ENCODE measurements around the gene TTC28. TPM values are rescaled to one million over a fixed set of nuclear protein-coding genes. Genes with fewer than 3 reads are reported as not detected.

The TTC28 gene
- total and polyA plus RNA-seq, 4 donors = 3.1 to 74.9 (median 26.1) TPM

GRCh38 chr22:27941143-27941542, 738.5 kb downstream of the TTC28 start:
- H3K27me3 ChIP-seq (ENCODE audit: control insufficient read depth in 1 of 2, insufficient read depth in 2 of 2, low read length in 1 of 2) = no peaks in the 10 kb centered on the region
- ATAC-seq (ENCODE audit: low FRiP score) = no peak
- H3K27ac ChIP-seq (ENCODE audit: low read depth in 1 of 2, low read length in 2 of 2) = no peak overlapping the region
- no peaks in the 10 kb centered on the region for H3K9me3 ChIP-seq (ENCODE audit: control insufficient read depth, low read length)
- intact Hi-C loops (cut with DNase I) = no loop called here
- no peak for DNase-seq
- H3K36me3 ChIP-seq (ENCODE audit: control insufficient read depth in 1 of 2, insufficient read depth in 2 of 2, low read length in 1 of 2) = no peaks in the 10 kb centered on the region
- H3K4me3 ChIP-seq (ENCODE audit: low read length in 2 of 2) = no peak overlapping the region
- no peaks in the 10 kb centered on the region for H3K4me1 ChIP-seq (ENCODE audit: control insufficient read depth in 1 of 2, insufficient read depth in 2 of 2, low read length in 2 of 2)

GRCh38 chr22:27937453-27937852, 742.2 kb downstream of the TTC28 start:
- intact Hi-C loops (cut with DNase I) = no loop called here
- WGBS, 2 donors = 88 to 94% methylated on average over 2 of the region's 2 CpGs
- ATAC-seq (ENCODE audit: low FRiP score) = no peak

GRCh38 chr22:27935897-27936296, 743.7 kb downstream of the TTC28 start:
- no peak for ATAC-seq (ENCODE audit: low FRiP score)
- Histone ChIP-seq H3K36me3 (ENCODE audit: control insufficient read depth in 1 of 2, insufficient read depth in 2 of 2, low read length in 1 of 2) (no peaks in the 10 kb centered on the region), H3K27ac (ENCODE audit: low read depth in 1 of 2, low read length in 2 of 2) (no peak overlapping the region), H3K4me3 (ENCODE audit: low read length in 2 of 2) (no peak overlapping the region), H3K9me3 (ENCODE audit: control insufficient read depth, low read length) (no peaks in the 10 kb centered on the region), H3K4me1 (ENCODE audit: control insufficient read depth in 1 of 2, insufficient read depth in 2 of 2, low read length in 2 of 2) (no peaks in the 10 kb centered on the region), H3K27me3 (ENCODE audit: control insufficient read depth in 1 of 2, insufficient read depth in 2 of 2, low read length in 1 of 2) (no peaks in the 10 kb centered on the region)
- 86 to 93% methylated on average over 1 of the region's 1 CpG for WGBS, 2 donors
- DNase-seq = no peak
- intact Hi-C loops (cut with DNase I) = no loop called here

More at GRCh38 chr22:27937453-27937852, 742.2 kb downstream of the TTC28 start:
- H3K4me1 ChIP-seq (ENCODE audit: control insufficient read depth in 1 of 2, insufficient read depth in 2 of 2, low read length in 2 of 2) = no peaks in the 10 kb centered on the region
- DNase-seq = no peak
- H3K36me3 ChIP-seq (ENCODE audit: control insufficient read depth in 1 of 2, insufficient read depth in 2 of 2, low read length in 1 of 2) = no peaks in the 10 kb centered on the region
- no peak overlapping the region for H3K27ac ChIP-seq (ENCODE audit: low read depth in 1 of 2, low read length in 2 of 2)
- no peaks in the 10 kb centered on the region for H3K27me3 ChIP-seq (ENCODE audit: control insufficient read depth in 1 of 2, insufficient read depth in 2 of 2, low read length in 1 of 2)
- H3K4me3 ChIP-seq (ENCODE audit: low read length in 2 of 2) = no peak overlapping the region
- no peaks in the 10 kb centered on the region for H3K9me3 ChIP-seq (ENCODE audit: control insufficient read depth, low read length)

GRCh38 chr22:27934069-27934468, 745.6 kb downstream of the TTC28 start:
- Histone ChIP-seq H3K27me3 (ENCODE audit: control insufficient read depth in 1 of 2, insufficient read depth in 2 of 2, low read length in 1 of 2) (no peaks in the 10 kb centered on the region), H3K4me1 (ENCODE audit: control insufficient read depth in 1 of 2, insufficient read depth in 2 of 2, low read length in 2 of 2) (no peaks in the 10 kb centered on the region), H3K9me3 (ENCODE audit: control insufficient read depth, low read length) (no peaks in the 10 kb centered on the region), H3K4me3 (ENCODE audit: low read length in 2 of 2) (no peak overlapping the region), H3K27ac (ENCODE audit: low read depth in 1 of 2, low read length in 2 of 2) (no peak overlapping the region), H3K36me3 (ENCODE audit: control insufficient read depth in 1 of 2, insufficient read depth in 2 of 2, low read length in 1 of 2) (no peaks in the 10 kb centered on the region)
- ATAC-seq (ENCODE audit: low FRiP score) = no peak
- 93 to 94% methylated on average over 5 of the region's 5 CpGs for WGBS, 2 donors
- DNase-seq = no peak
- intact Hi-C loops (cut with DNase I) = no loop called here

DNA sequence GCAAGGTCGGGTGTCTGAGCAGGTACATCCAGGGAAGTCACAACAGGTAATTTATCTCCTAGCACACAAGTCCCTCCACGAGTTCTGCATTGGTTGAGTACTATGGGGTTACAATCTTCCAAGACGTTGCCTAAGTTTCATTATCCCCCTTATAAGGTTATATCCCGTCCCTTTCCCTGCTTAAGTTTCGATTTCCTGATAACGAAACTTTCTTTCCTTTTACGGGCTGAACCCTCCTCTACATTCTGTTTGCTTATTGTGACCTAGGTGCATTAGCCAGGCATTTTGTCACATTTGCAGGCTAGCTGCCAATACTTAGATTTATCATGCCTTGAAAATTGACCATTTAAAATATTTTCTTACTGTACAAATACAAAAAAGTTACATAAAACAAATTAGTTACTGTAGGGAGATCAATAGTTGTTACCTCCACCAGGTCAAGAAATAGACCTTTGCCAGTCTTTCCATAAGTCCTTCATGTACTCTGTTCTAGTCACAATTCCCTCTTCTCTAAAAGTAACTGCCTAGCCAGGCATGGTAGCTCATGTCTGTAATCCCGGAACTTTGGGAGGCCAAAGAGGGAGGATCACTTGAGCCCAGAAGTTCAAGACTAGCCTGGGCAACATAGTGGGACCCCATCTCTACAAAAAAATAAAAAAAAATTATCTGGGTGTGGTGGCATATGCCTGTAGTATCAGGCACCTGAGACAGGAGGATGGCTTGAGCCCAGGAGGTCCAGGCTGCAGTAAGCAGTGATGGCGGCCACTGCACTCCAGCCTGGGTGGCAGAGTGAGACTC, 746.3 kb downstream of the TTC28 start:
- no peaks in the 10 kb centered on the region for H3K27me3 ChIP-seq (ENCODE audit: control insufficient read depth in 1 of 2, insufficient read depth in 2 of 2, low read length in 1 of 2)
- no peak overlapping the region for H3K4me3 ChIP-seq (ENCODE audit: low read length in 2 of 2)
- DNase-seq = no peak
- WGBS, 2 donors = 89 to 95% methylated on average over 9 of the region's 9 CpGs
- H3K27ac ChIP-seq (ENCODE audit: low read depth in 1 of 2, low read length in 2 of 2) = no peak overlapping the region
- H3K9me3 ChIP-seq (ENCODE audit: control insufficient read depth, low read length) = no peaks in the 10 kb centered on the region
- ATAC-seq (ENCODE audit: low FRiP score) = no peak
- no peaks in the 10 kb centered on the region for H3K4me1 ChIP-seq (ENCODE audit: control insufficient read depth in 1 of 2, insufficient read depth in 2 of 2, low read length in 2 of 2)
- H3K36me3 ChIP-seq (ENCODE audit: control insufficient read depth in 1 of 2, insufficient read depth in 2 of 2, low read length in 1 of 2) = no peaks in the 10 kb centered on the region
- intact Hi-C loops (cut with DNase I) = no loop called here

- 68 to 77% methylated on average over 3 of the region's 3 CpGs for WGBS, 2 donors
- H3K36me3 ChIP-seq (ENCODE audit: control insufficient read depth in 1 of 2, insufficient read depth in 2 of 2, low read length in 1 of 2) = no peaks in the 10 kb centered on the region
- ATAC-seq (ENCODE audit: low FRiP score) = no peak
- no peak for DNase-seq
- no peaks in the 10 kb centered on the region for H3K4me1 ChIP-seq (ENCODE audit: control insufficient read depth in 1 of 2, insufficient read depth in 2 of 2, low read length in 2 of 2)
- no peaks in the 10 kb centered on the region for H3K9me3 ChIP-seq (ENCODE audit: control insufficient read depth, low read length)
- no peaks in the 10 kb centered on the region for H3K27me3 ChIP-seq (ENCODE audit: control insufficient read depth in 1 of 2, insufficient read depth in 2 of 2, low read length in 1 of 2)
- H3K4me3 ChIP-seq (ENCODE audit: low read length in 2 of 2) = no peak overlapping the region
- intact Hi-C loops (cut with DNase I) = no loop called here
- H3K27ac ChIP-seq (ENCODE audit: low read depth in 1 of 2, low read length in 2 of 2) = no peak overlapping the region
Measured at GRCh38 chr22:27930331-27931060, 749.1 kb downstream of the TTC28 start.

Small RNA genes within 50 kb of the gene (microRNA-seq; reads per million reads assigned to microRNA genes)
- gene MIR5739 = 0 reads per million in 2 donors

Other genes starting within 250 kb of the TTC28 start
- 10 to 100 TPM in 1 of 2 donors, 1 to 10 TPM in 1; 6.7 to 15.3 TPM for gene CHEK2, start 62.0 kb upstream of the TTC28 start, total RNA-seq
- 1 to 10 TPM; 5.3 to 5.9 TPM for gene CHEK2, start 62.0 kb upstream of the TTC28 start, polyA plus RNA-seq
- gene HSCB, start 62.2 kb upstream of the TTC28 start, total RNA-seq = 10 to 100 TPM; 10.3 to 12.0 TPM
- gene HSCB, start 62.2 kb upstream of the TTC28 start, polyA plus RNA-seq = 10 to 100 TPM; 17.9 to 23.6 TPM
- 10 to 100 TPM; 20.3 to 26.9 TPM for gene CCDC117, start 92.9 kb upstream of the TTC28 start, total RNA-seq
- 1 to 10 TPM; 6.7 to 9.6 TPM for gene CCDC117, start 92.9 kb upstream of the TTC28 start, polyA plus RNA-seq
- 100 to 1,000 TPM; 118 to 143 TPM for gene XBP1, start 120.7 kb upstream of the TTC28 start, total RNA-seq
- 10 to 100 TPM; 49.3 to 73.5 TPM for gene XBP1, start 120.7 kb upstream of the TTC28 start, polyA plus RNA-seq
- 10 to 100 TPM in 1 of 2 donors, 1 to 10 TPM in 1; 7.2 to 11.8 TPM for gene ZNRF3, start 203.7 kb upstream of the TTC28 start, total RNA-seq
- gene ZNRF3, start 203.7 kb upstream of the TTC28 start, polyA plus RNA-seq = 1 to 10 TPM; 1.4 to 2.9 TPM